Gastroesophageal sphincter (tissue), 3 donors: ENCODE measurements around the gene RPL14.

Experiments
- CTCF ChIP-seq, 4 experiments: fragments of 200-600 bp in 2 of 4; fragments of 450-650 bp in 2 of 4; sonication (generic) in 1 of 4; IDR thresholded peaks; one replicate each; pipeline ENCODE4 v1.5.1; 2017 to 2019; ENCODE audit warnings: antibody characterized with exemption in 4 of 4, mild to moderate bottlenecking in 2 of 4, moderate library complexity in 2 of 4
- EP300 ChIP-seq: sonication (generic); formaldehyde crosslinking; IDR thresholded peaks from one replicate; pipeline ENCODE4 v1.6.1; 2017; ENCODE audit warnings: antibody characterized with exemption, mild to moderate bottlenecking

GRCh38 chr3:40487172-40487571 is 30.0 kb downstream of the RPL14 start:
- TF ChIP-seq CTCF (IDR thresholded peaks at IDR 0.05), result no peak
- no peak for TF ChIP-seq EP300
